Right lung (tissue), 5 donors: Measurements from ENCODE around the gene BIRC5. TPM values are rescaled to one million over a fixed set of nuclear protein-coding genes. Genes with fewer than 3 reads are reported as not detected.

Experiments
- DNase-seq, 2 donors: peaks; one replicate each; pipeline ENCODE4 v3.0.0-alpha.2; 2013
- polyA plus RNA-seq, 5 donors: library from polyadenylated mRNA; unstranded; fragments of 120-200 nt; gene quantifications; one replicate each; pipeline versions ENCODE4 v1.2.1 to v1.2.3, GENCODE V29; 2013; ENCODE audit warnings: inconsistent platforms in 1 of 5, low replicate concordance in 1 of 5; ENCODE audit not compliant: insufficient read length in 5 of 5, insufficient read depth in 1 of 5

Gene BIRC5
- polyA plus RNA-seq, 5 donors: 21.7 to 39.2 (median 28.0) TPM

GRCh38 chr17:78255029-78255656, 41.1 kb downstream of the BIRC5 start:
- no peak for DNase-seq

- DNase-seq: no peak
These were observed 42.1 kb downstream of the BIRC5 start for GRCh38 chr17:78255953-78256706.

- no peak for DNase-seq
These were observed 42.9 kb downstream of the BIRC5 start for GRCh38 chr17:78256707-78257591.

- no peak for DNase-seq
These were observed 43.8 kb downstream of the BIRC5 start for GRCh38 chr17:78257810-78258322.

GRCh38 chr17:78258323-78259191, 44.5 kb downstream of the BIRC5 start:
- no peak for DNase-seq

- no peak for DNase-seq
These were observed 45.1 kb downstream of the BIRC5 start for GRCh38 chr17:78259192-78259554.

- no peak for DNase-seq
These were observed 49.1 kb downstream of the BIRC5 start for GRCh38 chr17:78263063-78263735.

GRCh38 chr17:78263736-78264340, 49.8 kb downstream of the BIRC5 start:
- DNase-seq: no peak

- no peak for DNase-seq
These were observed 50.5 kb downstream of the BIRC5 start for GRCh38 chr17:78264590-78264989.

GRCh38 chr17:78265121-78265520, 51.1 kb downstream of the BIRC5 start:
- no peak for DNase-seq

- no peak for DNase-seq
These were observed 52.2 kb downstream of the BIRC5 start for GRCh38 chr17:78266231-78266631.

- no peak for DNase-seq
These were observed 52.7 kb downstream of the BIRC5 start for GRCh38 chr17:78266771-78267170.

GRCh38 chr17:78267253-78268073, 53.4 kb downstream of the BIRC5 start:
- DNase-seq: no peak

GRCh38 chr17:78268191-78268874, 54.3 kb downstream of the BIRC5 start:
- no peak for DNase-seq

- DNase-seq: peak in 1 of 2 donors; percentile 32
These were observed 55.2 kb downstream of the BIRC5 start for GRCh38 chr17:78268951-78269905.

- no peak for DNase-seq
These were observed 55.9 kb downstream of the BIRC5 start for GRCh38 chr17:78269955-78270381.

- no peak for DNase-seq
These were observed 57.5 kb downstream of the BIRC5 start for GRCh38 chr17:78271419-78272170.
